PC-9 (cell line): ENCODE measurements around the gene SDK2.

Experiments
- EZH2 ChIP-seq: fragments of 200-600 bp; sonication (generic); IDR thresholded peaks from 2 replicates; pipeline ENCODE4 v1.8.0; 2017; ENCODE audit warnings: antibody characterized with exemption, low read depth
- TF ChIP-seq, protein P1 (sequence below): fragments of 200-600 bp; sonication (generic); conservative IDR thresholded peaks from 2 replicates; pipeline ENCODE4 v1.6.1; 2017; ENCODE audit warnings: mixed run types, antibody characterized with exemption, mild to moderate bottlenecking, moderate library complexity

DNA sequence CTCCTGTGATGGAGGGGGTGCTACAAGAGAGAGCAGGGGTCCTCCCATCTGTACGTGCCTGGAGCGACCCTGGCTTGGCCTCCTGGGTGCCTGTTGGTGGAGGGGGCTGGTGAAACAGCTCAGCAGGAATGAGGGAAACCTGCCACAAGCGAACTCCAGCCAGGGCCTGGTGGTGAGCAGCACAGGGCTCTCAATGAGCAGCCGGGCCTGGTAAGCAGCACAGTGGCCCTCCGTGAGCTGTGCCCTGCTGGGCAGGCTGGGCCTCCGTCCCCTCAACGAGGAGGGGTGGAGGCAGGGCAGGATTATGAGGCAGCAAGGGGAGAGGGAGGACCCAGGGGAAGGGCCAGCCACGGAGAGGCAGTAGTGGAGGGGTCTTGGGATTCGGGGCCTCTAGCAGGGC, 101.9 kb downstream of the SDK2 start:
- TF ChIP-seq, protein P1, sequence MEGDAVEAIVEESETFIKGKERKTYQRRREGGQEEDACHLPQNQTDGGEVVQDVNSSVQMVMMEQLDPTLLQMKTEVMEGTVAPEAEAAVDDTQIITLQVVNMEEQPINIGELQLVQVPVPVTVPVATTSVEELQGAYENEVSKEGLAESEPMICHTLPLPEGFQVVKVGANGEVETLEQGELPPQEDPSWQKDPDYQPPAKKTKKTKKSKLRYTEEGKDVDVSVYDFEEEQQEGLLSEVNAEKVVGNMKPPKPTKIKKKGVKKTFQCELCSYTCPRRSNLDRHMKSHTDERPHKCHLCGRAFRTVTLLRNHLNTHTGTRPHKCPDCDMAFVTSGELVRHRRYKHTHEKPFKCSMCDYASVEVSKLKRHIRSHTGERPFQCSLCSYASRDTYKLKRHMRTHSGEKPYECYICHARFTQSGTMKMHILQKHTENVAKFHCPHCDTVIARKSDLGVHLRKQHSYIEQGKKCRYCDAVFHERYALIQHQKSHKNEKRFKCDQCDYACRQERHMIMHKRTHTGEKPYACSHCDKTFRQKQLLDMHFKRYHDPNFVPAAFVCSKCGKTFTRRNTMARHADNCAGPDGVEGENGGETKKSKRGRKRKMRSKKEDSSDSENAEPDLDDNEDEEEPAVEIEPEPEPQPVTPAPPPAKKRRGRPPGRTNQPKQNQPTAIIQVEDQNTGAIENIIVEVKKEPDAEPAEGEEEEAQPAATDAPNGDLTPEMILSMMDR: no peak
- no peak for TF ChIP-seq EZH2
